ENCODE results near the gene MYD88. TPM values are rescaled to one million over a fixed set of nuclear protein-coding genes. Genes with fewer than 3 reads are reported as not detected.

MYD88 gene
- total RNA-seq, 2 donors from 2014 or later, result 55.8 to 63.1 TPM

Other genes starting within 250 kb of the MYD88 start
- gene VILL, start 147.9 kb upstream of the MYD88 start, total RNA-seq, result 10 to 100 TPM in 1 of 2 donors, 1 to 10 TPM in 1; 8.2 to 16.9 TPM
- gene PLCD1, start 109.0 kb upstream of the MYD88 start, total RNA-seq, result 1 to 10 TPM; 5.8 to 7.7 TPM
- gene DLEC1, start 99.5 kb upstream of the MYD88 start, total RNA-seq, result under 1 TPM; 0.25 to 0.52 TPM
- 10 to 100 TPM; 78.6 to 88.2 TPM for gene ACAA1, start 1.5 kb upstream of the MYD88 start, total RNA-seq
- 10 to 100 TPM; 59.9 to 66.8 TPM for gene OXSR1, start 26.9 kb downstream of the MYD88 start, total RNA-seq
- 1 to 10 TPM; 1.3 to 1.8 TPM for gene SLC22A13, start 127.2 kb downstream of the MYD88 start, total RNA-seq
- gene SLC22A14, start 143.6 kb downstream of the MYD88 start, total RNA-seq, result under 1 TPM in 1 of 2 donors, not detected in 1; 0.28 TPM
- gene XYLB, start 208.1 kb downstream of the MYD88 start, total RNA-seq, result 10 to 100 TPM in 1 of 2 donors, 1 to 10 TPM in 1; 3.8 to 11.4 TPM

All from natural killer cell treated with Interleukin-12 subunit alpha and Interleukin-12 subunit beta and Interleukin-15 and Interleukin-18, amount 100 ng/mL, for 72 hours (primary cell).